ENCODE results near the gene MN1. TPM values are rescaled to one million over a fixed set of nuclear protein-coding genes. Genes with fewer than 3 reads are reported as not detected.

MN1 gene
- 1 to 10 TPM; 1.7 to 7.0 (median 2.4) TPM for total RNA-seq

DNA sequence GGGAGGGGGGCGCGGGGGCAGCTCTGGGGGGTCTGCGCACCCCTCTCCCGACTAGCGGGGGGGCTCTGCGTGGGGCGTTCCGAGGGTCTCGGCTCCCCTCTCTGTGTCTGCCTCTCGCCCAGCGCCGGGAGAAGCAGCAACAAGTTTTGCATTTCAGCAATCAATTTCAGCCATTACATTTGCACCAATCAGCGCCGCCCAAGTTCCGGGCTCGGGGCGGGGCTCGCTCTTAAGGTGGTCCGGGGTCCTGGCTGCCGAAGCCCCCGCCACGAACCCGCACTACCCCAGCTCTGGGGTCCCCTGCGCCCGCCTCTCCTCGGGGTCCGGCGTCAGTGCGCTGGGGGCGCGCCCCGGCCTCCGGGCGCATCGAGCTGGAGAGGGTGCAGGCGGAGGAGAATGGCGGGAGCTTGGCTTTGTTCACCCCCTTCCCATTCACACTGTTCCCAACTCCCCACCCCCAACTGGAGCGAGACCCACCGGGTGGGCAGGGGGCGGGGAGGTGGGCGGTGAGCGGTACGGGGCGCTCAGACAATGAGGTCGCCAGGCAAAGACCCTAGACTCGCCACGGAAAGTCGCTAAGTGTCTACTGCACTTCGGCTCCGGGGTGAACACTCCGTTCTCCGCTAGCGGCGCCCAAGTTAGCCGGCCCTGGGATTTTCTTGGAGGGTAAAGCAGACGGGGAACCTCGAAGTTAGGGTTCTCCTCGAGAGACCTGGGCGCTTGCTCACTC is at the start of gene MN1:
Gene MN1 (minus strand): TSS at position 141 of the 730 bp plus-strand sequence. CDS start 1,213 bp downstream, outside the sequence.
- DNase-seq (ENCODE audit: low spot score in 2 of 2): no peak
- peak within 1 kb of the TSS; percentile 50 for H3K4me3 ChIP-seq (ENCODE audit: low read depth, poor library complexity, severe bottlenecking)
- TF ChIP-seq POLR2A (IDR thresholded peaks at IDR 0.05): no peak
- TF ChIP-seq, protein P1, sequence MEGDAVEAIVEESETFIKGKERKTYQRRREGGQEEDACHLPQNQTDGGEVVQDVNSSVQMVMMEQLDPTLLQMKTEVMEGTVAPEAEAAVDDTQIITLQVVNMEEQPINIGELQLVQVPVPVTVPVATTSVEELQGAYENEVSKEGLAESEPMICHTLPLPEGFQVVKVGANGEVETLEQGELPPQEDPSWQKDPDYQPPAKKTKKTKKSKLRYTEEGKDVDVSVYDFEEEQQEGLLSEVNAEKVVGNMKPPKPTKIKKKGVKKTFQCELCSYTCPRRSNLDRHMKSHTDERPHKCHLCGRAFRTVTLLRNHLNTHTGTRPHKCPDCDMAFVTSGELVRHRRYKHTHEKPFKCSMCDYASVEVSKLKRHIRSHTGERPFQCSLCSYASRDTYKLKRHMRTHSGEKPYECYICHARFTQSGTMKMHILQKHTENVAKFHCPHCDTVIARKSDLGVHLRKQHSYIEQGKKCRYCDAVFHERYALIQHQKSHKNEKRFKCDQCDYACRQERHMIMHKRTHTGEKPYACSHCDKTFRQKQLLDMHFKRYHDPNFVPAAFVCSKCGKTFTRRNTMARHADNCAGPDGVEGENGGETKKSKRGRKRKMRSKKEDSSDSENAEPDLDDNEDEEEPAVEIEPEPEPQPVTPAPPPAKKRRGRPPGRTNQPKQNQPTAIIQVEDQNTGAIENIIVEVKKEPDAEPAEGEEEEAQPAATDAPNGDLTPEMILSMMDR (IDR thresholded peaks at IDR 0.05): no peak
- intact Hi-C loops (cut with DNase I; ENCODE audit: low total_unique reads): no loop called here
- 1% methylated on average over 19 to 20 of the region's 59 CpGs for WGBS, 2 donors

DNA sequence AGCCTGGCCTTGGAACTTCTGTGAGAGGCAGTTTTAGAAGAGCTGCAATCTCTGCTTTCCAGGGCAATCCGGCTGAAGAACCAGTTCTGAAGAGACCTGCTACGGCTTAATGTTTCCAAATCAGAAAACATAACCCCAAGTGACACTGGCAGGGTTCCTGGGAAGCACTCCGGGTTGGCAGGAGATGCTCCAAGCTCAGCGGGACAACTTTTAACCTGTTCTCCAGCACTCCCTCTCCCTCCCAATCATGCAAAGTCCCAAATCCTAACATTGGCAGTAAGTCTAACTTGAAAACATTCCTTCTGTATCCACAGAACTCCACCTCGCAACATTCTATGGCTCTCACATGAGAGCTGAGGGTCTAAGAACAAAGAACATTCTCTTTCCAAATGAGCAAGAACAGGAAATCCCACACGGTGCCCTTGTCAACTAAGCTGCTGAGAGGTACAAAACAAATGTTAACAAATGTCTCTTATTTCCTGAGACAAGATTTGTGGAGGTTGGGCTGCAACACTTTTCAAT is 48.5 kb upstream of the MN1 start:
- 13 to 31% methylated on average over 6 of the region's 6 CpGs for WGBS, 2 donors
- intact Hi-C loops (cut with DNase I; ENCODE audit: low total_unique reads): no loop called here
- TF ChIP-seq, protein P1 (IDR thresholded peaks at IDR 0.05): no peak
- no peak for TF ChIP-seq POLR2A (IDR thresholded peaks at IDR 0.05)
- no peak overlapping the region for H3K4me3 ChIP-seq (ENCODE audit: low read depth, poor library complexity, severe bottlenecking)
- DNase-seq (ENCODE audit: low spot score in 2 of 2): no peak

DNA sequence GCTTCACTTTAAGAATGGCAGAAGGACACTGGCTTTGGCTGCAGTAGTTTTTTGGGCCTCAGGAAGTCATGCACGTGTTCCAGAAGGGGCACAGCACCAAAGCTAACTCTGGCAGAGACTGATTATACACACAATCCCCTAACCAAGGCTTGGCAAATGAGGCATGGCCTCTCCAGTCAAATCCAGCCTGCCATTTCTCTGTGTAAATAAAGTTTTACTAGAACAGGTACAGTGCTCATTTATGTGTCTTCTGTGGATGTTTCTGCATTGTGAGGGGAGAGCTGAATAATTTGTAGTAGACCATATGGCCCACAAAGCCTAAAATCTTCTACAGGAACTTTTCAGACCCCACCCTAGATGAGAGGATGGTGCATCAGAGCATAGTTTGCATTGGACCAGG is 46.4 kb upstream of the MN1 start:
- H3K4me3 ChIP-seq (ENCODE audit: low read depth, poor library complexity, severe bottlenecking): no peak overlapping the region
- TF ChIP-seq, protein P1 (IDR thresholded peaks at IDR 0.05): no peak
- no peak for TF ChIP-seq POLR2A (IDR thresholded peaks at IDR 0.05)
- intact Hi-C loops (cut with DNase I; ENCODE audit: low total_unique reads): no loop called here
- WGBS, 2 donors: 72 to 100% methylated on average over 1 of the region's 1 CpG
- DNase-seq (ENCODE audit: low spot score in 2 of 2): no peak

DNA sequence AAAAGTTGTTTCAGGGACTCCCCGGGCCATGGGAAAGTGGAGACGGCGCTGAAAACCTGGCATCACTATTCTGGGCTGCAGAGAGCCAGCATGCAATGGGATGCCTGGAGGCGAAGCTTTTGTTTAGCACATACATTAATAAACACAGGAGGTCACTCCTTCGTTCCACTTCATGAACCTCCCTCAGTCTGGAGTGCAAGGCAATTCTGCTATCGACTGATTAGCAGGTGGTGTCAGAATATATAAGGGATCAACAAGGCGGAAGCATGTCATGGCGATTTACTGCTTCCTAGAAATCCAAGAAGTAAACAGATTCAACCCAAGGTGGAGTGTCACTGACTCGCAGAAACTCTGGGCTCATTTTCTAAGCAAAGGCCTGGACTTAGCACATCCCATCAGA is 45.4 kb upstream of the MN1 start:
- WGBS, 2 donors: 87% methylated on average over 9 of the region's 9 CpGs
- TF ChIP-seq POLR2A (IDR thresholded peaks at IDR 0.05): no peak
- TF ChIP-seq, protein P1 (IDR thresholded peaks at IDR 0.05): no peak
- intact Hi-C loops (cut with DNase I; ENCODE audit: low total_unique reads): no loop called here
- DNase-seq (ENCODE audit: low spot score in 2 of 2): no peak
- no peak overlapping the region for H3K4me3 ChIP-seq (ENCODE audit: low read depth, poor library complexity, severe bottlenecking)

DNA sequence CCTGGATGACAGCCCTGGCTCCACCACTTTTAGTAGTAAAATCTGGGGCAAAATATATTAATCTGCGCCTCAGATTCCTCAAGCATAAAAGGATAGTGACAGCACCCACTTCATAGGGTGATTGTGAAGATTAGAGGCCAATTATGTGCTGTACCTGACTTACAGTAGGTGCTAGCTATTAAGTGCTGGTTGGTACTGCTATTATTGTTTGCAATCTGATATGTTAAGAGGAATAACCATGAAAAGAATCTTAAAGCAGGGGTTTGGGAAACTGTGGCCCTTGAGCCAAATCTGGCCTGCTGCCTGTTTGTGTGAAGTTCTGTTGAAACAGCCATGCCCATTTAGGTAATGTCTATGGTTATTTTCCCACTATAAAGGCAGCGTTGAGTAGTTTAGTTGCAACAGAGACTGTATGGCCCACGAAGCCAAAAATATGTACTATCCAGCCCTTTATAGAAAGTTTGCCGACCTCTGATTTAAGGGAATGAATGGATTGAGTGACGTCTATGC is 44.7 kb upstream of the MN1 start:
- 92 to 93% methylated on average over 5 of the region's 5 CpGs for WGBS, 2 donors
- TF ChIP-seq POLR2A (IDR thresholded peaks at IDR 0.05): no peak
- TF ChIP-seq, protein P1 (IDR thresholded peaks at IDR 0.05): no peak
- intact Hi-C loops (cut with DNase I; ENCODE audit: low total_unique reads): no loop called here
- no peak overlapping the region for H3K4me3 ChIP-seq (ENCODE audit: low read depth, poor library complexity, severe bottlenecking)
- DNase-seq (ENCODE audit: low spot score in 2 of 2): no peak
